Measurements from ENCODE around the gene GLYATL1B.
"Not testable (repeated sequence)": the region's sequence is repeated elsewhere in the genome, so short reads cannot be mapped to it uniquely, and the experiment has no call there.

- TF ChIP-seq POLR2A (IDR thresholded peaks at IDR 0.05; ENCODE audit: low read length); GATA1 (IDR thresholded peaks at IDR 0.05; ENCODE audit: low read depth, low read length): not testable (repeated sequence)
Measured at GRCh38 chr11:59036542-59036941, 49.6 kb upstream of the GLYATL1B start.

All from erythroblast (primary cell).